AG04449 (cell line): ENCODE data around the gene PARS2.

Experiments
- CTCF ChIA-PET: fragments of 350-600 bp; formaldehyde crosslinking; extraction: SDS; loops from one replicate; lab custom pipeline; 2021; ENCODE audit warnings: antibody characterized with exemption; lab: Yijun Ruan, JAX
- POLR2A ChIA-PET: fragments of 400-600, 350-600 bp; formaldehyde crosslinking; extraction: SDS; loops from one replicate; lab custom pipeline; 2020; ENCODE audit warnings: antibody characterized with exemption, inconsistent platforms; lab: Yijun Ruan, JAX
- DNase-seq: peaks from one replicate; pipeline ENCODE4 v3.0.0-alpha.2; 2010; ENCODE audit warnings: low read depth, low spot score
- H3K4me3 ChIP-seq: 2 replicates; pipeline ENCODE4 v1.5.1; 2011; ENCODE audit warnings: low read depth, mild to moderate bottlenecking, control low read depth, low read length
- TF ChIP-seq, protein P1 (sequence below): IDR thresholded peaks from one replicate; pipeline ENCODE4 v1.5.1; 2011; ENCODE audit warnings: mild to moderate bottlenecking, moderate library complexity, low read length, control low read depth, inconsistent platforms; ENCODE audit not compliant: insufficient read depth; ENCODE audit errors: missing control alignments

PARS2 gene

DNA sequence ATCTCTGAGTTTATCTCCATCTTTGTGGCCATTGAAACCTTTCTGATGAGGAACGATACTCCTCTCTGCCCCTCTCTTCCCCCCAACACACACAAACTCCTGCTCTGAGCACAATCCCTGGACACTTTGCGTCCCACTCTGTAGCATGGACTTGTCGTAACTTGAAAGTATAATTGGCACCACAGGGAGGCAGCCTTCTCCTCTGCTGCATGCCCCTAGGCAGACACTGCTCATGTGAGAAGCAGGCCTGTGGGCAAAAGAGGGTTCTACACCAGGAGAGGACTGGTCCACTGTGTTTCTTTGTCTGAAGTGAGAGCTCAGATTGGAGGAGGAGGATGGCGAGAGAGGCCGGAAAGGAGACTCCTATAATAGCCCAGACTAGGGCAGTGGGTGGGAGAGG is 3.8 kb upstream of the PARS2 start:
- no peak overlapping the region for H3K4me3 ChIP-seq
- POLR2A ChIA-PET = no interaction called here
- TF ChIP-seq, protein P1, sequence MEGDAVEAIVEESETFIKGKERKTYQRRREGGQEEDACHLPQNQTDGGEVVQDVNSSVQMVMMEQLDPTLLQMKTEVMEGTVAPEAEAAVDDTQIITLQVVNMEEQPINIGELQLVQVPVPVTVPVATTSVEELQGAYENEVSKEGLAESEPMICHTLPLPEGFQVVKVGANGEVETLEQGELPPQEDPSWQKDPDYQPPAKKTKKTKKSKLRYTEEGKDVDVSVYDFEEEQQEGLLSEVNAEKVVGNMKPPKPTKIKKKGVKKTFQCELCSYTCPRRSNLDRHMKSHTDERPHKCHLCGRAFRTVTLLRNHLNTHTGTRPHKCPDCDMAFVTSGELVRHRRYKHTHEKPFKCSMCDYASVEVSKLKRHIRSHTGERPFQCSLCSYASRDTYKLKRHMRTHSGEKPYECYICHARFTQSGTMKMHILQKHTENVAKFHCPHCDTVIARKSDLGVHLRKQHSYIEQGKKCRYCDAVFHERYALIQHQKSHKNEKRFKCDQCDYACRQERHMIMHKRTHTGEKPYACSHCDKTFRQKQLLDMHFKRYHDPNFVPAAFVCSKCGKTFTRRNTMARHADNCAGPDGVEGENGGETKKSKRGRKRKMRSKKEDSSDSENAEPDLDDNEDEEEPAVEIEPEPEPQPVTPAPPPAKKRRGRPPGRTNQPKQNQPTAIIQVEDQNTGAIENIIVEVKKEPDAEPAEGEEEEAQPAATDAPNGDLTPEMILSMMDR = no peak
- CTCF ChIA-PET = no interaction called here
- DNase-seq = no peak

DNA sequence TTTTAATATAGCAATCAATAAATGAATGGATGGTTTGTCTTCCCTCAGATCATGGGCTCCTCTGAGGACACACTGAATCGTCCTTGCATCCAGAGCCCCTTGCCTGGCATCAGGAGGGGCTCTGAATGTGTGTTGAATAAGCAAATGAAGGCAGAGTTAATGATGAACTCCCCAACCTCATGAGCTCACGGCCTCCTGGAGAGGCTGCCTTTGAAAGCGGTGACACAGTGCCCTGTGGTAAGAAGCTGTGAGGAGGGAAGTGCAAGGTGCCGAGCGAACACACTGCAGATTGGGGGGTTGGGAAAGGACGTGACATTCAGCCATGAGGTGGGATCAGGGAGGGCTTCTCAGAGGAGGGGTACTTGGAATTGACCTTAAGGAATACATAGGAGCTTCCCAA is 3.2 kb upstream of the PARS2 start:
- ChIA-PET POLR2A (interaction anchor here (0.6 kb wide), 1 partner anchor 15 kb away, joined by 3 read pairs; no protein-coding TSS in a partner anchor), CTCF (interaction anchor here (1.2 kb wide), 1 partner anchor 9 kb away, joined by 3 read pairs; no protein-coding TSS in a partner anchor)
- DNase-seq = no peak
- H3K4me3 ChIP-seq = no peak overlapping the region
- TF ChIP-seq, protein P1 = no peak

DNA sequence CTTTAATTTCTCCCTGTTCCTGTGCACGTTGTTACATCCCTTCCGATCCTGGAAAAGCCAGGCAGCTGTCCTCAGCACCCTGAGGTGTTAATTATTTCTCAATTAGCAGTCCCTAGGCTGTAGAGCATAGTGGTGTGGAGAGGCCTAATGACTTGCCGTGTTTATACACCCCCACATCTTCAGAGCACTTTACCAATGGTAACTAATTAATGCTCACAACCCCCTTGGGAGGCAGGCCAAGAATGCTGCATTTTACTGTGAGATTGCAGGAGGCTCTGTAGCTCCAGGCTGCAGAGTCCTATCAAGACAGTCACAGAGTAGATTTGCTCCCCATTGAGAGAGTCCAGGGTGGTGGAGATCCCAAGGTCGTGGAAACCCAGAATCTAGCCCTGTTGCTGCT is 2.4 kb upstream of the PARS2 start:
- ChIA-PET CTCF (interaction anchor here (1.2 kb wide), 1 partner anchor 10 kb away, joined by 3 read pairs; no protein-coding TSS in a partner anchor), POLR2A (no interaction called here)
- no peak overlapping the region for H3K4me3 ChIP-seq
- TF ChIP-seq, protein P1 = no peak
- DNase-seq = no peak

DNA sequence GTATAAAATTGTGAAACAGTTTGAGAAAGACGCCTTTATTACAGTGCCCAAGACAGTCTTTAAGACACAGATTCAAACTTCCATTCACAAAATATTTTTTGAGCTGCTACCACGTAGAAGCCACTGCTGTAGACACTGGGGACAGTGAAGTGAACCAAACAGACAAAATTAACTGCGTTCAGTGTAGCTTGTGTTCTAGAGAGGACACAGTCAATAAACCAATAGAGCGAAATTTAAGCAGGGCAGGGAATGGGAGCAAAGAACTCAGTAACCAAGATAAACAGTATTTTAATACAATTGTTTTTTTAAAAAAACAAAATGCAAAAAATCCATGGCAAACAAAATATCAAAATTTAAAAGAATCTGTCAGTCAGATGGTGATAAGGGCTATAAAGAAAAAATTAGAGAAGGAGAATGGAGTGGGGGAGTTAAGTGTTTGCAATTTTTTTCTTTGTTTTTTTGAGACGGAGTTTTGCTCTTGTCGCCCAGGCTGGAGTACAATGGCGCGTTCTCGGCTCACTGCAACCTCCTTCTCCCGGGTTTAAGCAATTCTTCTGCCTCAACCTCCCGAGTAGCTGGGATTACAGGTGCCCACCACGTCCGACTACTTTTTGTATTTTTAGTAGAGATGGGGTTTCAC is 719 bp upstream of the PARS2 start:
- TF ChIP-seq, protein P1 = no peak
- no peak for DNase-seq
- POLR2A ChIA-PET = no interaction called here
- peak overlapping the region; percentile 50 for H3K4me3 ChIP-seq
- CTCF ChIA-PET = interaction anchor here (0.9 kb wide), 1 partner anchor 12 kb away, joined by 3 read pairs; no protein-coding TSS in a partner anchor

DNA sequence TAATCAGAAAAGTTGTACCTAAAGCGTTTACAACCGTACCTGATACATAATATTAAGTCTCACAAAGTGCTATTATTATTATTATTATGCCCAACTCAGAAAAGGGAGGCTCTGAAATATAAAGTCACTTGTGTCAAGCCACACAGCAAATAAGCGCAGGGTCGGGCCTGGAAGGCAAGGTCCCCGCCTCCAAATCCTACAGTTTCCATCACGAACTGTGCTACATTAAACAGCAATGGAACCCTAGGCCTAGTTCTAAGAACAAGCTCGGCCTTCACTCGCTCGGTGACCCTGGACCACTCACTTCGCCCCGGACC is 549 bp downstream of the PARS2 start:
- H3K4me3 ChIP-seq = peak overlapping the region; percentile 97
- POLR2A ChIA-PET = no interaction called here
- no peak for DNase-seq
- CTCF ChIA-PET = no interaction called here
- TF ChIP-seq, protein P1 = no peak

DNA sequence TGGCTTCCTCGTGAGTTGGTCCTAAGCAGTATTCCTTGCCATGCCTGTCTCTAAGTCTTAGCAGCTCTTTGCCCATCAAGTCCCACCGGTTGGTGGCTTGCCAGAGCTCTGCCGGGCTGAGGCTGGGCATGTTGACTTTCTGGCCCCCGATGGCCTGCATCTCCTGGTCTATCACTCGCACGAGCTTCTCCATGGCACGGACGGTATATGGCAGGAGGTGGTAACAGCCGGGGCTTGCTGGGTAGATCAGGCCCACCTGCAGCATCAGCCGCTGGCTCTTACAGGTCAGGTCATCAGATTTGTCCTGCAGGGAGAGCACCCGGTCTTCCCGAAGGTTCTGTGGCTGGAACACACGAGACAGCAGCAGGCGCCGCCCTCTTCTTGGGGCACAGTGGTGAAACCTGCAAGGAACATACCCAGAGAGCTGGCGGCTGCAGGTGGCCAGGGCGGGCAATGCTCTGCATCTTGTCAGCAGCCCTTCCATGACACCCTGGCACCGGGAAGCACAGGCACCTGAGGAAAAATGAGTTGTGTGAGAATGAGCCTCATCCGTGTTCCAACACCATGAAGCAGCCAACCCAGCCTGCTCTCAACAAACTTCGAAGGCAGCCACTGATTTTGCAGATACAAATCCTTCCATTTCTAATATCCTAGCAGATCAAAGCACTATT is 5.5 kb downstream of the PARS2 start:
- TF ChIP-seq, protein P1 = no peak

More for the DNA sequence above, 5.5 kb downstream of the PARS2 start:
- H3K4me3 ChIP-seq = no peak overlapping the region
- ChIA-PET POLR2A (no interaction called here), CTCF (no interaction called here)
- DNase-seq = no peak
